SU-DHL-6 (cell line): Measurements from ENCODE around the gene ACADSB.
A peak's percentile ranks its signal among the peaks of the same experiment; 100 is the strongest.

ENCODE experiments used
- H2AFZ ChIP-seq: fragments of 200-600 bp; sonication (generic); 2 replicates; pipeline ENCODE4 v1.6.1; 2014; ENCODE audit warnings: low read depth, mild to moderate bottlenecking, moderate library complexity, mixed read lengths, antibody characterized with exemption, low read length; ENCODE audit not compliant: severe bottlenecking
- H3F3A ChIP-seq: fragments of 200-600 bp; shearing (Covaris generic); 2 replicates; pipeline ENCODE4 v1.6.0; 2016; ENCODE audit warnings: antibody characterized with exemption, mild to moderate bottlenecking; ENCODE audit not compliant: insufficient read depth
- H3K27ac ChIP-seq: fragments of 200-600 bp; sonication (generic); 2 replicates; pipeline ENCODE4 v1.5.1; 2016; ENCODE audit warnings: low read depth, mild to moderate bottlenecking, low read length, moderate library complexity, mixed read lengths
- H3K27me3 ChIP-seq: fragments of 200-600 bp; sonication (generic), shearing (Covaris generic); 2 replicates; pipeline ENCODE4 v1.6.0; 2014; ENCODE audit warnings: mild to moderate bottlenecking, low read length
- H3K36me3 ChIP-seq: fragments of 200-600 bp; sonication (generic); 2 replicates; pipeline ENCODE4 v1.6.1; 2014; ENCODE audit warnings: mild to moderate bottlenecking, low read length, mixed read lengths
- H3K4me2 ChIP-seq: fragments of 300-600, 200-600 bp; shearing (Covaris generic), sonication (generic); 2 replicates; pipeline ENCODE4 v1.6.0; 2014; ENCODE audit warnings: low read length, low read depth, mild to moderate bottlenecking; ENCODE audit not compliant: poor library complexity, severe bottlenecking
- H3K4me3 ChIP-seq: fragments of 200-600 bp; sonication (generic); 2 replicates; pipeline ENCODE4 v1.5.1; 2014; ENCODE audit warnings: antibody characterized with exemption, low read length, mild to moderate bottlenecking, mixed read lengths; ENCODE audit not compliant: insufficient read depth, poor library complexity, severe bottlenecking
- H3K79me2 ChIP-seq: fragments of 200-600 bp; sonication (generic); 2 replicates; pipeline ENCODE4 v1.6.1; 2014; ENCODE audit warnings: mild to moderate bottlenecking, low read length, moderate library complexity; ENCODE audit not compliant: insufficient read depth
- H3K9ac ChIP-seq: fragments of 200-600 bp; sonication (generic); 2 replicates; pipeline ENCODE4 v1.7.0; 2014; ENCODE audit warnings: mild to moderate bottlenecking, low read length
- H3K9me2 ChIP-seq: fragments of 200-600 bp; sonication (generic); replicated peaks from 2 replicates; pipeline ENCODE4 v1.6.1; 2014; ENCODE audit warnings: low read length; ENCODE audit not compliant: insufficient read depth
- H3K9me3 ChIP-seq: fragments of 200-600 bp; sonication (generic); 2 replicates; pipeline ENCODE4 v1.6.1; 2014; ENCODE audit warnings: low read length, mixed read lengths; ENCODE audit not compliant: insufficient read depth
- H4K20me1 ChIP-seq: fragments of 200-600 bp; sonication (generic); 2 replicates; pipeline ENCODE4 v1.6.1; 2014; ENCODE audit warnings: low read depth, mild to moderate bottlenecking, antibody characterized with exemption, low read length, moderate library complexity, mixed read lengths
- EZH2phosphoT487 ChIP-seq: fragments of 200-600 bp; sonication (generic), shearing (Covaris generic); conservative IDR thresholded peaks from 2 replicates; pipeline ENCODE4 v1.6.1; 2018; ENCODE audit warnings: mild to moderate bottlenecking, antibody characterized with exemption, low read length, moderate library complexity, mixed read lengths
- TF ChIP-seq, protein P1 (sequence below): fragments of 200-600 bp; sonication (generic); IDR thresholded peaks from one replicate; pipeline ENCODE4 v1.5.1; 2017; ENCODE audit warnings: antibody characterized with exemption, mild to moderate bottlenecking, low read length, moderate library complexity; ENCODE audit not compliant: insufficient read depth, poor library complexity, severe bottlenecking

The ACADSB gene

DNA sequence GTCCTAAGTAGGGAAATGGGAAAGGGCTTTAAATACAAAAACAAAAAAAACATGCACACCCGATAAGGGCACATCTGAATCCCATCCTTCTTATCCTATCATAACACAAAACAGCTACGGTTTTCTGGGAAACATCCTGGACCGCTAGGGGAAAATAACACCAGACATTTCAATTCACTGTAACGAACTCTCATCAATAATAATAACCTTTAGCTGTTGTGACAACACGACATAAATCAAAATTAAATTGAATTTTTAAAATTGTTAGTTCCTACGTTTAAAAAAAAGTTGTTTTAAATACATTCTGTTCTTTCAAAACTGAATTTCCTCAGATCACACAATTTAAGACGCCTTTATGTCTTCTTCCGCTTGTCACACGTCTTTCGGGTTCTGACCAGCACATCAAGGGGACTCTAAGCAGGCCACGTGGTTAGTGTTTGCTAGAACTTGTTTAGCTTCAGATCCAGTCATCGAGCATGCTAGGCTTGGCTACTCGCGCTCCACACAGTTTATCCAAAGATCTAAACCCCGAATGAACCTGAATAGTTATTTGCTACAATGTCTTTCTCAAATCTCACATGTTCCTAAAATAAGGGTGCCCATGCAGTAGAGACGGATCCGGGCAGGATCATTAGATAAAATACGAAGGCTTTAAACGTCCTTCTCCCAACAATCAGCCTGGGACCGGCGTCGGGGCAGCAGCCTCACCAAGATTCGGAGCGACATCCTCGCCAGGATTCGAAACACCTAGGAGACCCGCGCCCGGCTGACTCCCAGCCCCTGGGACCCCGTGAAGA lies 1.1 kb upstream of the ACADSB start:
- TF ChIP-seq, protein P1, sequence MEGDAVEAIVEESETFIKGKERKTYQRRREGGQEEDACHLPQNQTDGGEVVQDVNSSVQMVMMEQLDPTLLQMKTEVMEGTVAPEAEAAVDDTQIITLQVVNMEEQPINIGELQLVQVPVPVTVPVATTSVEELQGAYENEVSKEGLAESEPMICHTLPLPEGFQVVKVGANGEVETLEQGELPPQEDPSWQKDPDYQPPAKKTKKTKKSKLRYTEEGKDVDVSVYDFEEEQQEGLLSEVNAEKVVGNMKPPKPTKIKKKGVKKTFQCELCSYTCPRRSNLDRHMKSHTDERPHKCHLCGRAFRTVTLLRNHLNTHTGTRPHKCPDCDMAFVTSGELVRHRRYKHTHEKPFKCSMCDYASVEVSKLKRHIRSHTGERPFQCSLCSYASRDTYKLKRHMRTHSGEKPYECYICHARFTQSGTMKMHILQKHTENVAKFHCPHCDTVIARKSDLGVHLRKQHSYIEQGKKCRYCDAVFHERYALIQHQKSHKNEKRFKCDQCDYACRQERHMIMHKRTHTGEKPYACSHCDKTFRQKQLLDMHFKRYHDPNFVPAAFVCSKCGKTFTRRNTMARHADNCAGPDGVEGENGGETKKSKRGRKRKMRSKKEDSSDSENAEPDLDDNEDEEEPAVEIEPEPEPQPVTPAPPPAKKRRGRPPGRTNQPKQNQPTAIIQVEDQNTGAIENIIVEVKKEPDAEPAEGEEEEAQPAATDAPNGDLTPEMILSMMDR, result no peak
- TF ChIP-seq EZH2phosphoT487, result no peak
- H4K20me1 ChIP-seq, result no peaks in the 10 kb centered on the region
- no peaks in the 10 kb centered on the region for H3F3A ChIP-seq
- H2AFZ ChIP-seq, result peak overlapping the region; percentile 89
- H3K4me3 ChIP-seq, result peak overlapping the region; percentile 98
- peaks cover 58% of the 10 kb centered on the region for H3K79me2 ChIP-seq
- peak overlapping the region; percentile 86 for H3K9ac ChIP-seq
- no peaks in the 10 kb centered on the region for H3K9me2 ChIP-seq
- no peaks in the 10 kb centered on the region for H3K9me3 ChIP-seq
- H3K36me3 ChIP-seq, result 0 out of 2 replicates have a peak, but pooled peaks cover 8% of the 10 kb centered on the region
- H3K27me3 ChIP-seq, result no peaks in the 10 kb centered on the region
- peak overlapping the region; percentile 52 for H3K27ac ChIP-seq
- H3K4me2 ChIP-seq, result peak overlapping the region; percentile 83

DNA sequence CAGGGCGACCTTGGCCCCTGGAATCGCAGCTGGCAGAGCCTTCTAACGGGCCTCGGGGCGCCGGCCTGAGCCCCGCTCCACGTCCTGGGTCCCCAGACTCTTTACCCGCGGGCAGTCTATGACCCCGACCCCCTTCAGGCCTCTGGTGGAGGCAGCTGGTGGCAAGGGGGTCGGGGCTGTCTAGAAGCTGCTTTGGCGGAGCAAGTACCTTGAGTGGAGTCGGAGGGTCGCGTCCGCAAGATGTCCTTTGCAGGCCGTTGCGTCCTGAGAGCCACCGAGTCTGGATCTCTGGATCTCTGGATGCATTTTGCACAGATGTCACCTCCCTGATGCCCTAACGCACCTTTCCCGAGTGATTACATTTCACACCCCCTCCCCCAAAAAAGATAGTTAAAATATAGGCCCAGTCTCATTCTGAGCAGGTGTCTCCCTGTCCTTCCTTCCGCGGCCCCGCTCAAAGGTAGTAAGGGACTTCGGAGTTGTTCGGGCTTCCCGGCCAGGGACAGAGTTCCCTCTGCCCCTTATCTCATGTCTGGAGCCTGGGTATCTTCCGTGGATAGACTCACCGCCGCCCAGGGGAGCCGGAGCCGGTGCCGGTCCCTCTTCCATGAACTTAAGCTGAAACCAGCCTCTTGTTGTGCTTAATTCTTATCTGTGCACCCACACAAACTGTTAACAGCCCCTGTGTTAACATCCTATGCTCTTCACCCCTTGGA lies 457 bp downstream of the ACADSB start:
- Histone ChIP-seq H3K36me3 (0 out of 2 replicates have a peak, but pooled peaks cover 7% of the 10 kb centered on the region), H3K4me2 (peak overlapping the region; percentile 84), H3K27me3 (no peaks in the 10 kb centered on the region), H3K79me2 (peaks cover 43% of the 10 kb centered on the region), H2AFZ (peak overlapping the region; percentile 81), H3K4me3 (peak overlapping the region; percentile 63), H3K9me2 (no peaks in the 10 kb centered on the region), H3K9me3 (no peaks in the 10 kb centered on the region), H3K9ac (peak overlapping the region; percentile 86), H4K20me1 (no peaks in the 10 kb centered on the region), H3K27ac (no peak overlapping the region), H3F3A (no peaks in the 10 kb centered on the region)
- TF ChIP-seq, protein P1, result no peak
- TF ChIP-seq EZH2phosphoT487, result no peak

DNA sequence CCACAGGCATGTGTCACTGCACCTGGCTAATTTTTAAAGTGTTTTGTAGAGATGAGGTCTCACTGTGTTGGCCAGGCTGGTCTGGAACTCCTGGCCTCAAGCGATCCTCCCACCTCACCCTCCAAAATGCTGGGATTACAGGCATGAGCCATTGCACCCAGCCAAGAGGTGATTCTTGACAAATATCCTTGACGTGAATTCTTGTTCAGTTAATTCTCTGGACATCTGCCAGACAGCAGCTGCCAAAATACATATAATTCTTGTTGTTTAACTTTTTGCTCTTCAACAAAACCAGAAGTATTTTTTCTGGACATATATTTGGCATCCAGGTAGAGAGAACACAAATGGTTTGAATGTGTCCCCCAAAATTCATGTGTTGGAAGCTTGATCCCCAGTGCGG lies 3.2 kb downstream of the ACADSB start:
- Histone ChIP-seq H3K4me3 (no peak overlapping the region), H4K20me1 (no peaks in the 10 kb centered on the region), H3K79me2 (peaks cover 16% of the 10 kb centered on the region), H3K9me2 (no peaks in the 10 kb centered on the region), H2AFZ (no peak overlapping the region), H3K27me3 (no peaks in the 10 kb centered on the region), H3K9ac (no peak overlapping the region), H3K4me2 (no peak overlapping the region), H3F3A (no peaks in the 10 kb centered on the region), H3K36me3 (no peaks in the 10 kb centered on the region), H3K27ac (no peak overlapping the region), H3K9me3 (no peaks in the 10 kb centered on the region)
- no peak for TF ChIP-seq EZH2phosphoT487
- TF ChIP-seq, protein P1, result no peak
